ENCODE results near the gene RMND5A.

Gene RMND5A

GRCh38 chr2:86765310-86765695 lies 45.2 kb downstream of the RMND5A start:
- no peak for DNase-seq (ENCODE audit: low spot score)

GRCh38 chr2:86768189-86768949 lies 48.3 kb downstream of the RMND5A start:
- DNase-seq (ENCODE audit: low spot score) = no peak

GRCh38 chr2:86769838-86770237 lies 49.7 kb downstream of the RMND5A start:
- no peak for DNase-seq (ENCODE audit: low spot score)

- no peak for DNase-seq (ENCODE audit: low spot score)
These were observed 50.8 kb downstream of the RMND5A start for GRCh38 chr2:86770816-86771301.

- no peak for DNase-seq (ENCODE audit: low spot score)
These were observed 52.5 kb downstream of the RMND5A start for GRCh38 chr2:86772611-86773010.

- DNase-seq (ENCODE audit: low spot score) = no peak
These were observed 54.8 kb downstream of the RMND5A start for GRCh38 chr2:86774862-86775261.

- DNase-seq (ENCODE audit: low spot score) = no peak
These were observed 55.2 kb downstream of the RMND5A start for GRCh38 chr2:86775338-86775737.

GRCh38 chr2:86776532-86776931 lies 56.4 kb downstream of the RMND5A start:
- no peak for DNase-seq (ENCODE audit: low spot score)

- no peak for DNase-seq (ENCODE audit: low spot score)
These were observed 58.9 kb downstream of the RMND5A start for GRCh38 chr2:86778957-86779356.

GRCh38 chr2:86779971-86780370 lies 59.9 kb downstream of the RMND5A start:
- no peak for DNase-seq (ENCODE audit: low spot score)

GRCh38 chr2:86781363-86781762 lies 61.3 kb downstream of the RMND5A start:
- no peak for DNase-seq (ENCODE audit: low spot score)

- no peak for DNase-seq (ENCODE audit: low spot score)
These were observed 62.7 kb downstream of the RMND5A start for GRCh38 chr2:86782748-86783147.

- peak; percentile 63 for DNase-seq (ENCODE audit: low spot score)
These were observed 63.7 kb downstream of the RMND5A start for GRCh38 chr2:86783615-86784339.

- no peak for DNase-seq (ENCODE audit: low spot score)
These were observed 65.4 kb downstream of the RMND5A start for GRCh38 chr2:86785456-86785855.

- no peak for DNase-seq (ENCODE audit: low spot score)
These were observed 66.0 kb downstream of the RMND5A start for GRCh38 chr2:86786001-86786536.

GRCh38 chr2:86787736-86788135 lies 67.6 kb downstream of the RMND5A start:
- DNase-seq (ENCODE audit: low spot score) = no peak

GRCh38 chr2:86788165-86788564 lies 68.1 kb downstream of the RMND5A start:
- DNase-seq (ENCODE audit: low spot score) = no peak

- DNase-seq (ENCODE audit: low spot score) = no peak
These were observed 69.0 kb downstream of the RMND5A start for GRCh38 chr2:86788881-86789686.

GRCh38 chr2:86789687-86790133 lies 69.6 kb downstream of the RMND5A start:
- no peak for DNase-seq (ENCODE audit: low spot score)

- DNase-seq (ENCODE audit: low spot score) = no peak
These were observed 70.1 kb downstream of the RMND5A start for GRCh38 chr2:86790134-86790675.

- peak; percentile 34 for DNase-seq (ENCODE audit: low spot score)
These were observed 70.8 kb downstream of the RMND5A start, which contains the start of gene CD8A for GRCh38 chr2:86790676-86791572. Gene CD8A (minus strand): TSS chr2:86790913. CDS start chr2:86790825, 88 bp downstream.
